PC-3 (cell line): ENCODE measurements around the gene ACSL4. TPM values are rescaled to one million over a fixed set of nuclear protein-coding genes. Genes with fewer than 3 reads are reported as not detected.
"Not testable (repeated sequence)": the region's sequence is repeated elsewhere in the genome, so short reads cannot be mapped to it uniquely, and the experiment has no call there.

Source experiments
- ATAC-seq: fragments of 200-7000 bp; cut with Tn5 transposase; 2 replicates; pipeline ENCODE4 v1.9.1; 2020; ENCODE audit warnings: mild to moderate bottlenecking, moderate library complexity
- BruUV-seq: library from RNA; stranded (reverse); fragments of 400-500 nt; replicated peaks from 2 replicates; lab custom pipeline; 2021; lab: Mats Ljungman, UMichigan
- CTCF ChIA-PET: fragments of 300-600 bp; sonication (Branson Sonifier 250); formaldehyde crosslinking; loops from one replicate; lab custom pipeline; 2022; ENCODE audit warnings: antibody characterized with exemption; lab: Charles Lee
- POLR2A ChIA-PET: fragments of 300-600 bp; sonication (Branson Sonifier 250); formaldehyde crosslinking; loops from one replicate; lab custom pipeline; 2022; ENCODE audit warnings: antibody characterized with exemption; ENCODE audit not compliant: unreplicated experiment; lab: Charles Lee
- DNase-seq: peaks from one replicate; pipeline ENCODE4 v3.0.0-alpha.2; 2015
- H2AFZ ChIP-seq: fragments of 300-600 bp; sonication (generic); 2 replicates; pipeline ENCODE4 v1.6.0; 2016; ENCODE audit warnings: antibody characterized with exemption, low read length
- H3F3A ChIP-seq: fragments of 300-600 bp; sonication (generic); one replicate; pipeline ENCODE4 v1.6.0; 2017; ENCODE audit warnings: antibody characterized with exemption, low read length, control low read depth, mild to moderate bottlenecking; ENCODE audit not compliant: unreplicated experiment
- H3K27ac ChIP-seq: fragments of 300-600 bp; sonication (generic); 2 replicates; pipeline ENCODE4 v1.5.1; 2016; ENCODE audit warnings: mild to moderate bottlenecking, low read length
- H3K27me3 ChIP-seq: fragments of 300-600 bp; sonication (generic); 2 replicates; pipeline ENCODE4 v1.6.1; 2016; ENCODE audit warnings: low read length, mixed read lengths
- H3K36me3 ChIP-seq: fragments of 300-600 bp; sonication (generic); 2 replicates; pipeline ENCODE4 v1.6.1; 2016; ENCODE audit warnings: low read depth, mixed run types, low read length, mixed read lengths
- H3K4me1 ChIP-seq: fragments of 300-600 bp; sonication (generic); 2 replicates; pipeline ENCODE4 v1.5.1; 2016; ENCODE audit warnings: low read length; ENCODE audit not compliant: insufficient read depth
- H3K4me2 ChIP-seq: fragments of 300-600 bp; sonication (generic); 2 replicates; pipeline ENCODE4 v1.6.0; 2016; ENCODE audit warnings: low read length
- H3K4me3 ChIP-seq: fragments of 300-600 bp; sonication (generic); 2 replicates; pipeline ENCODE4 v1.5.1; 2016; ENCODE audit warnings: mild to moderate bottlenecking, low read length, mixed read lengths
- H3K79me2 ChIP-seq: fragments of 300-600 bp; sonication (generic); 2 replicates; pipeline ENCODE4 v1.6.1; 2017; ENCODE audit warnings: low read length, mixed read lengths
- H3K9ac ChIP-seq: fragments of 300-600 bp; sonication (generic); 2 replicates; pipeline ENCODE4 v1.6.0; 2016; ENCODE audit warnings: mild to moderate bottlenecking, low read length
- H3K9me2 ChIP-seq: fragments of 300-600 bp; sonication (generic); replicated peaks from 2 replicates; pipeline ENCODE4 v1.6.1; 2016; ENCODE audit warnings: mixed run types, low read length, mixed read lengths
- H3K9me3 ChIP-seq: fragments of 300-600 bp; sonication (generic); 2 replicates; pipeline ENCODE4 v1.6.1; 2016; ENCODE audit warnings: low read length, mixed read lengths
- H4K20me1 ChIP-seq: fragments of 300-600 bp; sonication (generic); 2 replicates; pipeline ENCODE4 v1.6.1; 2016; ENCODE audit warnings: low read length, mixed read lengths
- CTCF ChIP-seq: fragments of 300-600 bp; sonication (generic); conservative IDR thresholded peaks from 2 replicates; pipeline ENCODE4 v1.5.1; 2017; ENCODE audit warnings: antibody characterized with exemption, low read depth, mild to moderate bottlenecking, low read length
- EZH2 ChIP-seq: fragments of 300-600 bp; sonication (generic); IDR thresholded peaks from one replicate; pipeline ENCODE4 v1.6.1; 2017; ENCODE audit warnings: antibody characterized with exemption, mild to moderate bottlenecking, low read length; ENCODE audit not compliant: unreplicated experiment
- EZH2phosphoT487 ChIP-seq: fragments of 300-600 bp; sonication (generic); IDR thresholded peaks from 2 replicates; pipeline ENCODE4 v1.6.1; 2018; ENCODE audit warnings: mild to moderate bottlenecking, antibody characterized with exemption, low read length, borderline replicate concordance
- intact Hi-C: fragments of 100-400 bp; cut with micrococcal nuclease; formaldehyde crosslinking; loops from 2 replicates; pipeline ENCODE4 v1.9.0; 2023
- total RNA-seq: library from RNA; depleted of rRNA; stranded (reverse); fragments of >200 nt; gene quantifications from 2 replicates; pipeline ENCODE4 v1.2.3, GENCODE V29; 2014

ACSL4 gene
- total RNA-seq, 1 experiment from 2014 or later, result 41.7 TPM

GRCh38 chrX:109643687-109644086 is 89.4 kb downstream of the ACSL4 start:
- no peaks in the 10 kb centered on the region for H3K9me2 ChIP-seq
- H3F3A ChIP-seq, result no peaks in the 10 kb centered on the region
- H3K27me3 ChIP-seq, result no peaks in the 10 kb centered on the region
- no peaks in the 10 kb centered on the region for H4K20me1 ChIP-seq
- BruUV-seq, result no TSS peak
- H3K4me3 ChIP-seq, result no peak overlapping the region
- no peaks in the 10 kb centered on the region for H3K36me3 ChIP-seq
- no peak overlapping the region for H3K9ac ChIP-seq
- H3K79me2 ChIP-seq, result no peaks in the 10 kb centered on the region
- ChIA-PET CTCF (no interaction called here), POLR2A (no interaction called here)
- intact Hi-C loops, result no loop called here
- H2AFZ ChIP-seq, result no peak overlapping the region
- no peak overlapping the region for H3K4me2 ChIP-seq
- TF ChIP-seq EZH2phosphoT487 (no peak), CTCF (no peak), EZH2 (no peak)
- no peaks in the 10 kb centered on the region for H3K9me3 ChIP-seq
- no peak for DNase-seq
- H3K27ac ChIP-seq, result no peak overlapping the region
- ATAC-seq, result no peak
- H3K4me1 ChIP-seq, result no peaks in the 10 kb centered on the region

- no peaks in the 10 kb centered on the region for H3K79me2 ChIP-seq
- TF ChIP-seq CTCF, result no peak
- no peak for TF ChIP-seq EZH2phosphoT487
- no peak for TF ChIP-seq EZH2
- no peak overlapping the region for H3K9ac ChIP-seq
- no peaks in the 10 kb centered on the region for H3K9me3 ChIP-seq
- intact Hi-C loops, result no loop called here
- no peaks in the 10 kb centered on the region for H3K27me3 ChIP-seq
- no peak overlapping the region for H3K27ac ChIP-seq
- no peaks in the 10 kb centered on the region for H3K36me3 ChIP-seq
- CTCF ChIA-PET, result no interaction called here
- BruUV-seq, result no TSS peak
- H3K9me2 ChIP-seq, result no peaks in the 10 kb centered on the region
- H3K4me2 ChIP-seq, result no peak overlapping the region
- ATAC-seq, result no peak
- no peaks in the 10 kb centered on the region for H4K20me1 ChIP-seq
- no peaks in the 10 kb centered on the region for H3K4me1 ChIP-seq
- POLR2A ChIA-PET, result no interaction called here
- H3K4me3 ChIP-seq, result no peak overlapping the region
- no peak for DNase-seq
- H3F3A ChIP-seq, result no peaks in the 10 kb centered on the region
- H2AFZ ChIP-seq, result no peak overlapping the region
Measured at GRCh38 chrX:109638158-109638557, 94.9 kb downstream of the ACSL4 start.

GRCh38 chrX:109637477-109637876 is 95.6 kb downstream of the ACSL4 start:
- H3K9me2 ChIP-seq, H3K4me3 ChIP-seq, H3K79me2 ChIP-seq, H3K27ac ChIP-seq, intact Hi-C loops, H3K9me3 ChIP-seq, H3K36me3 ChIP-seq, BruUV-seq, H3F3A ChIP-seq, DNase-seq, POLR2A ChIA-PET, H3K4me1 ChIP-seq, H3K27me3 ChIP-seq, CTCF ChIA-PET, H3K4me2 ChIP-seq, H2AFZ ChIP-seq, ATAC-seq, H4K20me1 ChIP-seq, H3K9ac ChIP-seq: not testable (repeated sequence)
